Amygdala (tissue), 56 donors: Measurements from ENCODE around the gene OVOL2.

ENCODE experiments used
- DNase-seq, 56 donors: peaks; one replicate each; lab custom pipeline; 2025; lab: John Stamatoyannopoulos, UW

Gene OVOL2

DNA sequence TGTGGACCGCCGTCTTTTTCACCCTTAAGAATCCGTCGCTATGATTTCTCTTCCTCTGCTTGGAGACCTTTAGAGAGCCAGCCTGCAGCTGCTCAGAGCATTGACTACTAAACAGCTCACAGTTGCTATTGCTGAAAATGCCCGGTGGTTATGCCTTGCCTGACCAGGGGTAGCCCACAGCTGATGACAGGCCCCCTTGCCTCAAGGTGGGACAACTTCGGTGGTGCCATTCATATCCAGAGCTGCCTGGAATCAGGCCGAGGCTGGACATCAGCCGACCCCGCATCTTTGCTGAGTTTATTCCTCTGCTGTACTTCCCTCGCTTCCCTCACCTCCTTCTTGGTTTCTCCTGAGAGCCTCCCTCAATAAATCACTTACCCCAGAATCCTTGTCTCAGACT lies 39.6 kb downstream of the OVOL2 start:
- DNase-seq = no peak

DNA sequence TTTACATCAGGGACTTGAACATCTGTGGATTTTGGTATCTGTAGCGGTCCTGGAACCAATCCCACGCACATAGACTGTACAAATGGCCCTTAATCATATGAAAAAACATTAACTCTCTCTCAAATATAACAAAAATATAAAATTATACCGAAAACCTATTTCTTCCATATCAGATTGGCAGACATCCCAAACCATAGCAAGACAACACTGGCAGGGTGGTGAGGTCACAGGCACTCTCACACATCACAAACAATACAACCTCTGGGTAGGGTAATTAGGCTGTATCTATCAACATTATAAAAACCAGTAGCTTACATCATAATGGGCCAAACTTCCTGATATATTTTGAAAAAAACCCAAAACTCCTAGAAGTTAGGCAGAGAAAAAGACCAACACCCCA lies 40.9 kb downstream of the OVOL2 start:
- no peak for DNase-seq

DNA sequence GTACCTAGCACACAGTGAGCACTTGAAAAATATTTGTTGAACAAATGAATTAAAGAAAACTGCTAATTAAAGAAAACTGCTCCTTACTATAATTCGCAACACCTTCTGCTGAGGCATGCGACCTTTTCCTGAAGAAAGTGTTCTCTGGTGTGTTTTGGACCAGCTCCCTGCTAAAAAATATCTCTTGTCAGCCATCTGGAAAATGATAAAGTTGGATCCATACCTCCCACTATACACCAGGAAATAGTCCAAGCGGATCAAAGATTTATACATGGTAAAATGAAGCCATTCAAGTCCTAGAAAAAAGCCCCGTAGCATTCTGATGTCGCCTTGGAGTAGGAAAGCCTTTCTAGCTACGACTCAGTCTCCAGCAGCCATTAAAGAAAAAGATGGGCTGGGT lies 43.3 kb downstream of the OVOL2 start:
- DNase-seq = no peak

DNA sequence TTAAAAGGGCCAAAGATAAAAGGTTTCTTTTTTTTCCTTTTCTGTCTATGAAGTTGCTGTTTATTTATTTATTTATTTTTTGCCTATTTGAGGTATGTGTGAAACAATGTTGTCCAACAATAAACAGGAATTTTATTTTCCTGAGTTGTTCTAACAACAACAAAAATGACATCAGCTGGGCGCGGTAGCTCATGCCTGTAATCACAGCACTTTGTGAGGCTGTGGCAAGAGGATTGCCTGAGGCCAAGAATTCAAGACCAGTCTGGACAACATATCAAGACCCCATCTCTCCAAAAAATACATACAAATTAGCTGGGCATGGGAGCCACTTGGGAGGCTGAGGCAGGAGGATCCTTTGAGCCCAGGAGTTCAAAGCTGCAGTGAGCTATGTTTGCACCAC lies 44.8 kb downstream of the OVOL2 start:
- no peak for DNase-seq

DNA sequence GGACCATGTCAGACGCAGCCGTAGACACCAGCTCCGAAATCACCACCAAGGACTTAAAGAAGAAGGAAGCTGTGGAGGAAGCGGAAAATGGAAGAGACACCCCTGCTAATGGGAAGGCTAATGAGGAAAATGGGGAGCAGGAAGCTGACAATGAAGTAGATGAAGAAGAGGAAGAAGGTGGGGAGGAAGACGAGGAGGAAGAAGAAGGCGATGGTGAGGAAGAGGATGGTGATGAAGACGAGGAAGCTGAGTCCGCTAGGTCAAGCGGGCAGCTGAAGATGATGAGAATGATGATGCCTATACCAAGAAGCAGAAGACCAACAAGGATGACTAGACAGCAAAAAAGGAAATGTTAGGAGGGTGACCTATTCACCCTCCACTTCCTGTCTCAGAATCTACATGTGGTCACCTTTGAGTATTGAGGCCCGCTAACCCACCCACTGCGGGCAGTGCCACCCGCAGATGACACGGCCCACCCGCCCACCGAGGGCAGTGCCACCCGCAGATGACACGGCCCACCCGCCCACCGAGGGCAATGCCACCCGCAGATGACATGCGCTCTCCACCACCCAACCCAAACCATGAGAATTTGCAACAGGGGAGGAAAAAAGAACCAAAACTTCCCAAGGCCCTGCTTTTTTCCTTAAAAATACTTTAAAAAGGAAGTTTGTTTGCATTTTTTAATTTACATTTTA lies 45.6 kb downstream of the OVOL2 start:
- no peak for DNase-seq

DNA sequence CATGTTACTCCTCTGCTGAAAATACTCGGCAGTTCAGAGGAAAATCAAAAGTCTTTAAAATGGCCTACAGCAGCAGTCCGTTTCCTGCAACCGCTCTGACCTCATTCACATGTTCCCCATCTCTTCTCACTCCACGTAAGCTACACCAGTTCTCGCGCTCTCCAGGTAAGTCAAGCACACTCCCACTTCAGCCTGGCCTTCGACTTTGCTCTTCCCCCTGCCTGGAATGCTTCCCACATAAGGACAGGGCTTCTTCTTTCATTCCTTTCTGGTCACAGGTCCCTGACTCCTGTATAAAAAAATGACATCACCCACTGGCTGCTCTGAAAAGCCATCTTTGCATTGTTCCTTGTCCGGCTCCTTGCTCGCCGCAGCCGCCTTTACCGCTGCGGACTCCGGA lies 46.2 kb downstream of the OVOL2 start:
- no peak for DNase-seq

DNA sequence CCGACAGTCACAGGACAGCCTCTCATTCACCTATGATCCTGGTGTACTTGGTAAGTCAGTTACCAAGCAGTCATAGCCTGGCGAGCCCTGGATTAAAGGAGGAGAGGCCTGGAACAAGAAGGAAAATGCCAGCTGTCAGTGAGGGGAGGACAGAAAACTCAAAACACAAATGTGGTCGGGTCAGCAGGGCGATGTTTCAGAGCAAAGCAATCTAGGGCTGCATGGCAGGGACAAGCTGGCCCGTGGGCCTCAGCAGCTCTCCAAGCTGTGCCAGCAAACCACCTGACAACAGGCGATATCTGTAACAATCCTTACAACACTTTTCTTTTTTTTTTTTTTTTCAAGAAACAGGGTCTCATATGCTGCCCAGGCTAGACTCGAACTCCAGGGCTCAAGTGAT lies 48.6 kb downstream of the OVOL2 start:
- no peak for DNase-seq

DNA sequence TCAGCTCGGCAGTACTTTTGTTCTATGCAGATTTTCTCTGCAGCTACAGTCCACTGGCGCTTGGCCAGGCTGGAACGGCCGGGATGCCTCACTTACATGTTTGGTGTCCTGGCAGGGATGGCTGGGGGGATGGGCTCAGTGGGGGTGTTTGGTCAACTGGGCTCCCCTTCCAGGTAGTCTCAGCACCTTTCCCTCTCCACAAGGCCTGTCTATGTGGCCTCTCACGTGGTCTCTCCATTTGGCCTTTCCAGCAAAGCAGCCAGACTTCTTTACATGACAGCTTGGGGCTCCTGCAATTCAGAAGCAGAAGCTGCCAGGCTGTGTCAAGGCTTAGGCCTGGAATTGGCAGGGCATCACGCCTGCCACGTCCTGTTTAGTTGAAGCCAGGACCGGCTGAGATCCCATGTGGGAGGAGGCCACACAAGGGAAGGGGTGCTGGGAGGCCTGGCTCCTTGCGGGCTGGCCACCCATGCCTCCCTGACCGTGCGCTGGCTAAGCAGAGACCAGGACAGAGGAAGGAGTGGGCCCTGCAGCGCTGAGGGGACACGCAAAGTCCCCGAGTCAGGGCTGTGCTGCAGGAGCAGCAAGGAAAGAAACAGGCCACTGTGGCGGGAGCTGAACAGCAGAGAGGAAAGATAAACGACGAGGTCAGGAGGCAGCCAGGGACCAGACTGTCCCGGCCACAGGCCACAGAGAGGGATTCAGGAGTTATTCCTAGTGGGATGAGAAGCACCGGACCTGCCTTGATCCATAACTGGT lies 50.0 kb downstream of the OVOL2 start:
- DNase-seq = peak in 9 of 56 donors; percentile 5 to 60 (median 11)

DNA sequence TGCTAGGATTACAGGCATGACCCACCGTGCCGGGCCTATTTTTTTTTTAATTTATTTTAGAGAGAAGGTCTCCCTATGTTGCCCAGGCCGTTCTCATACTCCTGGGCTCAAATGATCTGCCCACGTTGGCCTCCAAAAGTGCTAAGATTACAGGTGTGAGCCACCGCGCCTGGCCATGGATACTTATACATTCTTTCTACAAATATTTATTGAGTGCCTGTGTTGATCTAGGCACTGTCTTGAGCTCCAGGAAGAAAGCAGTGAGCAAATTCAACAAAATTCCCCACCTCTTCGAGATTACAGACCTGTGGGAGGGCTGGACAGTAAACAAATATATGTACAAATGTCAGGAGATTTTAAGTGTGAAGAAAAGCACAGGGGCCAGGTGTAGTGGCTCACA lies 51.0 kb downstream of the OVOL2 start:
- DNase-seq = no peak

DNA sequence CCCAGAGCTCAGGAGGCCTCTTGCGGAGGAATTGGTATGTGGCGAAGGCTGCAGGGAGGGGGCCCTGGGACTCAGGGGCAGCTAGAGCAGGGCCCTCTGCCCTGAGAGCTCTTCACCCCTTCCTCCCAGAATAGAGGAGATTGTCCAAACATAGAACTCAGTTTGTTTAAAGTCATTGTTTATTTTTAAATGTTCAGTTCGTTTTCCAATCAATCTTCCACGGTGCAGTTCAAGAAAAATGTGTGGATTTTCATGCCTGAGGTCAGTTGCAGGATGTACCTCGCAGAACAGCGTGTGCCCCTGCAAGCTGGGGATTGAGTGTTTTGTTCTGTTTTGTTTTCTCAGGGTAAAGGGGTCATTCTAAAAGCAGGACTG lies 51.7 kb downstream of the OVOL2 start:
- DNase-seq = no peak

DNA sequence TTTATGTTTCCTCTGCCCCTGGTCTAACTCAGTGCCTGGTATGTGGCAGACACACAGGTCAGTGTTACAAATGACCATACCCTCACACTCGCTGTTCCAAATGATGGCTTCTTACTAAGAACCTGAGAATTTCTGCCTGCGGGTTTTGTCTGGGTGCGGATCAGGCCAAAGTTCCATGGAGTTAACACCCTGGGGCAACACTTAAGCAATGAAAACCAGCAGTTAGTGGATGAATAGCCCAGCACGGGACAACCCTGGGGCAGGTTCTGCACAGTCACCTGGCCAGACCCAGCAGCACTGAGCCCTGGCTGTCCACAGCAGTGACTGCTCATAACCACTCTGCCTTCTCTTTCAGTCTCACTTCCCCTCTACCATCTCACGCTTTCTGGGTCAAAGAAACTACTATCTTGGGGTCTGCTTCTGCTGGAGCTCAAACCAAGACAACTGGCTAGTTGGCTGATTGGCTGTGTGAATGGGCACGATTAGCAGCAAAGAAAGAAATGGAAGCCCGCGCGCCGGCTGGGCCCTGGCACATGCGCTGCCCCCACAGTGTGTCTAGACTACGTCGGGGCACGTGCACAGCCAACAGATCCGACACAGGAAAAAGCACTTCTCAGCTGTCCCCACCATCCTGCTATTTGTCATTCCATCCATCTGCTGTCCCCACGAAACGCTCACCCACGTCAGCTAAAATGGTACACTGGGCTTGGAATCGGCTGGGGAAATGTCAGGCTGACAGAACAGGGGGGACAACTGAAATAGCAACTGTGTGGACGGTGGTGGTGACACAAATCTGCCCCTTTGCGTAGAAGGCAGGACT lies 52.3 kb downstream of the OVOL2 start:
- peak in 21 of 56 donors; percentile 4 to 59 (median 21) for DNase-seq

DNA sequence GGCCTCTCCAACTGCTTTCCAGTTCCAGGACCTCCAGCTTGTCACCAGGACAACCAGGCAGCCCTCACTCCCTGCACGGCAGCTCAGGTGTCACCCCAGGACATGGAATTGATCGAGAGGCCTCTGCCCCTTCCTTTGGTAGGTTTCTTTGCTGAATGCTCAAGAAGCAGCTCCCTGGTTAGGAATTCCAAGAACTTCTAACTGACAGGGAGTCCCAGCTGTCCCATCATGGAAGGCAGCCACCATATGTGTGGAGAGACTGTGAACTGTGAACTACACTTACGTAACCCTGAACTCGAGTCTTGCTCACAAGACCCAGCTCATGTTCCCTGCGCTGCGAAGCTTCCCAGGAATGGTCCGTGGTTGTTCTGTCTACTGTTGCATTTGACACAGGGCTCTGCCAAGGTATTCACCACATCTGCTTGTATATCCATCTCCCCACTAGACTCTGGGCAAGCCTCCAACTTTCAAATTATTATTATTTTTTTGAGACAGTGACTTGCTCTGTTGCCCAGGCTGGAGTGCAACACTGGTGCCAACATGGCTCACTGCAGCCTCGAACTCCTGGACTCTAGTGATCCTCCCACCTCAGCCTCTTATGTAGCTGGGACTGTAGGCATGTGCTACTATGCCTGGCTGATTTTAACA lies 53.2 kb downstream of the OVOL2 start:
- no peak for DNase-seq

DNA sequence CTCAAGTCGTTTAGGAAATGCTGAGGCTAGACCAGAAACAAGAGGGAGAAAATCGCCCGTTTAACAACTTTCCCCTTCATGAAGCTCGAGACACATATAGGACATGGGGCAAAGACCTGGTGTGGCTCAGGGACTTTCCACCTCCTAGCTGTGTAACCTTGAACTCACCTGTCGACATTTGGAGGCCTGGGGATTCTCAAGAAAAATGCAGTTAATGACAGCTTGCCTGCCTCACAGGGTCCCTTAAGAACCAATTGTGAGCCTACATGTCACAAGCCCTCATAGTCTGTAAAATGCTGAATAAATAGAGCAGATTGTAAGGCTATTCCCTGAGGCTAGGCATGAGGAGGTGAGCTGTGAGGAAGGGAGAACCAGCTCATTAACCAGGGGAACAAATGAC lies 53.8 kb downstream of the OVOL2 start:
- DNase-seq = no peak

DNA sequence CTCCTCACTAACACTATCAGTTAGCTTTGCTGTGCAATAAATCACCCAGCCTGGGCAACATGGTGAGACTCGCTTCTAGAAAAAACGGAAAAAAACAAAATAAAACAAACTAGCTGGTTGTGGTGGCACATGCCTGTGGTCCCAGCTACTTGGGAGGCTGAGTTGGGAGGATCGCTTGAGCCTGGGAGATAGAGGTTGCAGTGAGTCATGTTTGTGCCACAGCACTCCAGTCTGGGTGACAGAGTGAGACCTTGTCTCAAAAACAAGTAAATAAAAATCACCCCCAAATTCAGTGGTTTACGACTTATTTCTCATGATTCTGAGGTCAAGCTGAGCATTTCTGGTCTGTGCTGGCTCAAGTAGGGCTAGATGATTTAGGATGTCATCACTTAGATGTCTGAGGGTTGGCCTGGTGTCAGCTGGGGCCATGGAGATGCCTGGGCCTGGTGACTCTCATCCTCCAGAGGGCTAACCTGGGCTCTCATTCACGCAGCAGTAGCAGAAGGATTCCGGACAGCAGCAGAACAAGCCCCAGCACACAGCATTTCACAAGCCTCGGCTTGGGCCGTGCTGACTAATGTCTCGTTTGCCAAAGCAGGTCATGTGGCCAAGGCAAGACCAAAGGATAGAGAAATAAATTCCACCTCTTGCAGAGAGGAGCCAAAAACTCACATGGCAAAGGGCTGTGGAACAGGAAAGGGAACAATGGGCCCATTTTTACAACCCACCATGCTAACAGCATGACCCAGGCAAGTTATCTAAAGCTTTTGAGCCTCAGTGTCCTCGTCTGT lies 56.4 kb downstream of the OVOL2 start:
- DNase-seq = peak in 27 of 56 donors; percentile 5 to 71 (median 36)

DNA sequence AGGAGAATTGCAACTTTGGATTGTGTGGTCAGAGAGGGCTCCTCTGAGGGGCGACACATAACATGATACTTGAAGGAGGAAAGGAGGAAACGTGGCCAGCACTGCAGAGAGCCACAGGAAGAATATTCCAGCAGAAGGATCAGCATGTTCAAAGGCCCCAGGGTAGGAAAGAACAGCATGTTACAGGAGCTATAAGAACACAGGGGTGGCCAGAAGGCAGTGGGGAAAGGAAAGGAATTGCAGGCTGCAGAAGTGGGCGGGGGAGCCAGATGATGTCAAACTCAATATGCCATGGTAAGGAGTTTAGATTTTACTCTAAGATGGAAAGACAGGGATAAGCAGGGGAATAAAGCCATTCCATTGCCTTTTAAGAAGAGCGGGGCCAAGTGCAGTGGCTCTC lies 58.1 kb downstream of the OVOL2 start:
- DNase-seq = peak in 2 of 56 donors; percentile 10 to 11

DNA sequence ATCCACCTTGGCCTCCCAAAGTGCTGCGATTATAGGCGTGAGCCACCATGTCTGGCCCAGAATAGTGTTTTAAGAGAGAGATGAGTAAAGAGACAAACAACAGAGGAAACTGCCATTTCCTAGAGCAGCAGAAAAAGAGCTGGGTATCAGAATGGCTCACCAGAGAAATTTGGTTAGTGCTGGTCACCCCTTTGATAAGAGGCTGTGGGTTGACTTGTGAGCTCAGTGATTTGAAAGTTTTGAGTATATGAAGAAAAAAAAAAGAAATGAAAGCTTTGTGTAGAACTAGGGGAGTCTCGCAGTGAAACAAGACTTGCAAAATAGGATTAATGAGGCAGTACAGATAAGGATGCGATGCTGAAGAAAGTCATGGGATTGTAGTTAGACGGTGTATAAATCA lies 59.3 kb downstream of the OVOL2 start:
- no peak for DNase-seq

DNA sequence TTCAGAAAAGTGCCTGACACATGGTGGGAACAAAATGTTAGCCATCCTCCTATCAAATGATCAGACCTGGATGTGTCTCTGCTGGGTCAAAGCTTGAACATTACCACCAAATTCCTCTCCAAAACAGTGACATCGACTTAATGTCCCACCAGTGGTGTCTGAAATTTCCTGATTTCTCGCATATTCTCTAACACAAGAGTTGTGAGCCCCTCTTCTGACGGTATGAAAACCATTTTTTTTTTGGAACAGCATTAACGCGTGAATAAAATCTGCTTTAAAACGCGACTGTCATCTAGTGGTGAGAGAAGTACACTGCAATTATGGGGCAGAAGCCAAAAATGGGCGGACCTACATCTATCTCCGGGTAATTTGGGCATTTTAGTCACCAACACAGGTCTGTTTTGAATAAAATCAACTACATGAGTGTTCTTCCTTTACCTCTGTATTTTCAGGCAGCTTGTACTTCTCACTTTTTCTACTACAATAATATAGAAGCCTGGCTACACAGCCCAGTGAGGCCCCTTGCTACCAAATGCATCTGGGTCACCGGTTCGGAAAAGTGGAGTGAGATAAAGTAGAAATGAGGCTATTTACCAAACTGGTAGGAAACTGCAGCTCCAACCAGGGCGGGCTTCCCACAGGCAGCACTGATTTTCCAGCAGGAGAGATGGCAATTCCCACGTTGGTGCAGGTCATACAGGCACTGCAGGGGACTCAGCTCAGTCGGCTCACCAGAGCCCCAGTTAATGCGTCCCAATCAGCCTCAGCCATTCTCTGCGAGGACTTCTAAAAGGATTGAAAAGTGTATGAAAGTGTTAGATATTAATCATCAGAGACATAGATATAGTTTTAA lies 61.5 kb downstream of the OVOL2 start:
- peak in 7 of 56 donors; percentile 13 to 74 (median 29) for DNase-seq

DNA sequence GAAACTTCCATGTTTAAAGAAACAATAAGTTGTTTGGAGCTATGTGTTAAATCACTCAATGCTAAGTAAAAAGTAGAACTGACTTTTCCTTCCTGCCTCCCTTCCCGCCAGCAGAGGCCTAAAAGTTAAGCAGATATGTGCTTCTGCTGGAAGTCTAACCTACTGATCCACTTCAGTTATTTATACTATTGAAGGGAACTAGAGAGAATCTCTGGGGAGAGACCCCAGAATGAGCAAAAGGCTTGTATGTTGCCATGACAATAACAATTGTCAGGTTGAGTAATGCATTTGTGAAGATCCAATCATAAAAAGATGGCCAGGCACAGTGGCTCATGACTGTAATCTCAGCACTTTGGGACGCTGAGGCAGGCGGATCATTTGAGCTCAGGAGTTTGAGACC lies 64.2 kb downstream of the OVOL2 start:
- no peak for DNase-seq

DNA sequence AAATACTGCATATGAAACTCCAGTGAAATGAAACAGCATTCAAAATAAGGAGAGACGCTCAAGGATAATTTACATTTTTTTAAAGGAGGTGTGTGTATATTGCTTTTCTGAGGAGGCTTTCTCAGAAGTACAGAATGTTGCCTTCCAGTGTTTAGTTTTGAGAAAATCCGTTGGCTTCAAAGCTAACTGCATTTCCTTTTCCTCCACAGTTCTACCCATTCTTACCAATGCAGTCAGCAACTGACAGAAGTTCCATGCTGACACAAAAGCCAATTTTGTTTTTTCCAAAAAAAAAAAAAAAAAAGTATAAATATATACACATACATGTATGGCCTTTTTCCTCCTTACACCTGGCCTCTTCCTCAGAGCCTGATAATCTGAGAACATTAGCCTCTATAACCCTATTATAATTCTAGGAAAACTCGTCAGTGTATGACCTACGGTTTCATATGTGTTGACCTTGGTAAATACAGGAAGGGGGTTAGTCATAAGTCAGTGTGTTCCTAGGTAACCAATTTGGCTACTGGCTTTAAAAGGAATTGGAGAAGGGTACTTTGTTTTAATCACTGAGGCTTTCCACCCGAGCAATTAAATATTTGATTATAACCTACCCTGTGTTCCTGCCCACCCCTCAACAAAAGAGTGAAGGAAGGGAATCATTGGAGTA lies 64.7 kb downstream of the OVOL2 start:
- no peak for DNase-seq
